DLD1 (cell line): Measurements from ENCODE around the gene HSD17B14.
"Not testable (repeated sequence)": the region's sequence is repeated elsewhere in the genome, so short reads cannot be mapped to it uniquely, and the experiment has no call there.

ENCODE experiments used
- in situ Hi-C: cut with HindIII; loops from 2 replicates; pipeline ENCODE4 v1.10.0; 2017; ENCODE audit warnings: low sequenced_read_pairs

The HSD17B14 gene

GRCh38 chr19:48867746-48868113 is 31.4 kb upstream of the HSD17B14 start:
- in situ Hi-C loops = no loop called here

- in situ Hi-C loops = no loop called here
Measured at GRCh38 chr19:48867123-48867745, 30.9 kb upstream of the HSD17B14 start.

- in situ Hi-C loops = no loop called here
Measured at GRCh38 chr19:48866692-48867091, 30.4 kb upstream of the HSD17B14 start.

- in situ Hi-C loops = no loop called here
Measured at GRCh38 chr19:48862827-48863226, 26.5 kb upstream of the HSD17B14 start.

- in situ Hi-C loops = no loop called here
Measured at GRCh38 chr19:48861313-48861712, 25.0 kb upstream of the HSD17B14 start.

GRCh38 chr19:48859711-48860572 is 23.7 kb upstream of the HSD17B14 start:
- in situ Hi-C loops = no loop called here

- in situ Hi-C loops = no loop called here
Measured at GRCh38 chr19:48858984-48859710, 22.9 kb upstream of the HSD17B14 start.

- in situ Hi-C loops = no loop called here
Measured at GRCh38 chr19:48856921-48857320, 20.6 kb upstream of the HSD17B14 start.

- in situ Hi-C loops = no loop called here
Measured at GRCh38 chr19:48854103-48854502, 17.8 kb upstream of the HSD17B14 start.

- in situ Hi-C loops = no loop called here
Measured at GRCh38 chr19:48853483-48853882, 17.2 kb upstream of the HSD17B14 start.

- in situ Hi-C loops = no loop called here
Measured at GRCh38 chr19:48852292-48852691, 16.0 kb upstream of the HSD17B14 start.

- in situ Hi-C loops = not testable (repeated sequence)
Measured at GRCh38 chr19:48846659-48847058, 10.4 kb upstream of the HSD17B14 start.

GRCh38 chr19:48845384-48845783 is 9.1 kb upstream of the HSD17B14 start:
- in situ Hi-C loops = no loop called here

- in situ Hi-C loops = no loop called here
Measured at GRCh38 chr19:48844472-48844871, 8.2 kb upstream of the HSD17B14 start.

- in situ Hi-C loops = no loop called here
Measured at GRCh38 chr19:48842789-48843162, 6.5 kb upstream of the HSD17B14 start.

GRCh38 chr19:48841571-48841970 is 5.3 kb upstream of the HSD17B14 start:
- in situ Hi-C loops = no loop called here

GRCh38 chr19:48841047-48841446 is 4.8 kb upstream of the HSD17B14 start:
- in situ Hi-C loops = no loop called here

GRCh38 chr19:48837687-48838086 is 1.4 kb upstream of the HSD17B14 start:
- in situ Hi-C loops = no loop called here

GRCh38 chr19:48837051-48837524 is 797 bp upstream of the HSD17B14 start:
- in situ Hi-C loops = no loop called here

- in situ Hi-C loops = no loop called here
Measured at GRCh38 chr19:48835734-48836088, 580 bp downstream of the HSD17B14 start.

- in situ Hi-C loops = no loop called here
Measured at GRCh38 chr19:48833977-48834376, 2.3 kb downstream of the HSD17B14 start.

GRCh38 chr19:48833049-48833448 is 3.2 kb downstream of the HSD17B14 start:
- in situ Hi-C loops = no loop called here
